ENCODE data around the gene SMYD3.

GRCh38 chr1:246219508-246220030 is 287.5 kb downstream of the SMYD3 start:
- TF ChIP-seq POLR2A (IDR thresholded peaks at IDR 0.05) (no peak), CTCF (IDR thresholded peaks at IDR 0.05) (no peak)
